HG03469 (cell line): ENCODE data around the gene GAS7.

ENCODE experiments used
- ATAC-seq: cut with Tn5 transposase; IDR thresholded peaks from one replicate; pipeline ENCODE4 v1.9.1; 2021; ENCODE audit warnings: mild to moderate bottlenecking, moderate library complexity, moderate number of reproducible peaks; ENCODE audit not compliant: unreplicated experiment

Gene GAS7

DNA sequence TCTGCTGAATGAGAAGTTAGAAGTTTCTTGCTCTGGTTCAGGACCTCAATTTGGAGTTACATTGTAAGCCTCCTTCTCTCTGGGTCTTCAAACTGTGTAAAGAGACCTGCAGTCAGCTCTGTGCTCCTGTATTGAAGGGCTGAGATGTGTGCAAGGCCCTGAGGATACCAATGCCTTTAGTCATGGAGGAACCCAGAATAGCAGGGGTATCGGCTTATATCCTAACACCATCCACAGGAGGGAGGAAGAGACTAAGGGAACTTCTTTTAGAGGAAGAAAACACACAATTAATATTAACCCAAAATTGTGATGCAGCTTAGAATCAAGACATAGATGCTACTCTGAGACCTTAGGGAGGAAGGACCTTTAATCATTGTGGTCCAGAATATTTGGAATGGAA lies 336.2 kb downstream of the GAS7 start:
- ATAC-seq: no peak

DNA sequence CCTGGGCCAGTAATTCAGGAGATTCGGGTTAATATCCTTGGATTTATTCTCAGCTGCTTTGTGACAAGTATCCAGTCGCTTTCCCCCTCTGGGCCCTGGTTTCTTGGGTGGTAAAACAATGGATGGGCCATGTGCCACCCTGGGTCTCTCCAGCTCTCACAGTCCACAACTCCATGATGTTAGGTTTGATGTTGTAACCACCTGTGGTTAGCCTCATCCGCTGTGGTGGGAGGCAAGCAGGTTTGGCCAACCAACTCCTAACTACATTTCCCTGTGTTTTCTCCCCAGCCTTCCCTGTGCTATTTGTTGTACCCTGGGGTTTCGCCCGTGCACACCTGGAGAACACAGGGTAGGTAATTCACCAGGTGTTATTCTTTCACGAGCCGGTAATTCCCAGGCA lies 337.6 kb downstream of the GAS7 start:
- no peak for ATAC-seq
